Cardiac septum (tissue), 1 donor: ENCODE results near the gene PCDHA7. TPM values are rescaled to one million over a fixed set of nuclear protein-coding genes. Genes with fewer than 3 reads are reported as not detected.
A peak's percentile ranks its signal among the peaks of the same experiment; 100 is the strongest.
"Not testable (repeated sequence)": the region's sequence is repeated elsewhere in the genome, so short reads cannot be mapped to it uniquely, and the experiment has no call there.

ENCODE experiments used
- DNase-seq: peaks from one replicate; pipeline ENCODE4 v3.0.0-alpha.2; 2020; ENCODE audit warnings: low spot score
- intact Hi-C: fragments of 100-400 bp; cut with DNase I; formaldehyde crosslinking; loops from one replicate; pipeline ENCODE4 v1.14.0; 2022
- total RNA-seq: library from RNA; stranded (reverse); fragmentation: NEBNext Ultra II Directional; extraction: Animal tissue kit (Norgen Biotek cat#: 25700); gene quantifications from one replicate; pipeline ENCODE4 v1.2.1, GENCODE V29; 2021
- donor health status: DM: no; HTN: no; CAD: no.

PCDHA7 gene
- total RNA-seq, 1 donor from 2014 or later: not detected

DNA sequence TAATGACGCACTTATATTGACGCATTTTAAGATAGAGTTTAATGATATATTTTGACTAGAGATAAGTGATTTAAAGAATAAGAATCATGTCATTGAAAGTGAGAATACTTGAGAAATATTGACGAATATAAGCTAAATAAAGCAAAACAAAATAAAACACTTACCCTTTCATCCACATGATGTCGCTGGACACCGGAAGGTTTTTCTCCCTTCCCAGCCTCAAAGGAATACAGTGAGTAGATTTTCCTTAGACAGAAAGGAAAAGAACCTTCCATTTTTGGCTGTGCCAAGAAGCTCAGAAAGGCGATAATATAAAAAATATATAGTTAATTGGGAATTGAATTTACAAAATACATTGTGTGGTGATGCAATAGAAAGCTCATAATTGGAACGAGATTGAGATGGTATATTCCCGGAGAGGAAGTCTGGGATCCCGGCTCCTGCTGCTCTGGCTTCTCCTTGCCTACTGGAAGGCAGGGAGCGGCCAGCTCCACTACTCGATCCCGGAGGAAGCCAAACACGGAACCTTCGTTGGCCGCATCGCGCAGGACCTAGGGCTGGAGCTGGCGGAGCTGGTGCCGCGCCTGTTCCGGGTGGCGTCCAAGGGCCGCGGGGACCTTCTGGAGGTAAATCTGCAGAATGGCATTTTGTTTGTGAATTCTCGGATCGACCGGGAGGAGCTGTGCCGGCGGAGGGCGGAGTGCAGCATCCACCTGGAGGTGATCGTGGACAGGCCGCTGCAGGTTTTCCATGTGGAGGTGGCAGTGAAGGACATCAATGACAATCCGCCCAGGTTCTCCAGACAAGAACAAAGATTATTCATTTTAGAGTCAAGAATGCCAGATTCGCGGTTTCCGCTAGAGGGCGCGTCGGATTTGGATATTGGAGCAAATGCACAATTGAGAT lies 12.4 kb upstream of the PCDHA7 start, which contains the start of gene PCDHA5:
Gene PCDHA5, plus strand, starts transcription at position 239 of the 906 bp plus-strand sequence.
- intact Hi-C loops: no loop called here
- DNase-seq: no peak

DNA sequence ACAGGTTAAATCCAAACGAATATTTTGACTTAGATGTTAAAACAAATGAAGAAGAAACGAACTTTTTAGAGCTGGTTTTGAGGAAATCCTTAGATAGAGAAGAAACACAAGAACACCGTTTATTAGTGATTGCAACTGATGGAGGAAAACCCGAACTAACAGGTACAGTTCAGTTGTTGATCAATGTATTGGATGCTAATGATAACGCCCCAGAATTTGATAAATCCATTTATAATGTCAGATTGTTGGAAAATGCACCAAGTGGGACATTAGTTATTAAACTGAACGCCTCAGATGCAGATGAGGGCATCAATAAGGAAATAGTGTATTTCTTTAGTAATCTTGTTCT lies 11.8 kb upstream of the PCDHA7 start:
- intact Hi-C loops: no loop called here
- DNase-seq: no peak

DNA sequence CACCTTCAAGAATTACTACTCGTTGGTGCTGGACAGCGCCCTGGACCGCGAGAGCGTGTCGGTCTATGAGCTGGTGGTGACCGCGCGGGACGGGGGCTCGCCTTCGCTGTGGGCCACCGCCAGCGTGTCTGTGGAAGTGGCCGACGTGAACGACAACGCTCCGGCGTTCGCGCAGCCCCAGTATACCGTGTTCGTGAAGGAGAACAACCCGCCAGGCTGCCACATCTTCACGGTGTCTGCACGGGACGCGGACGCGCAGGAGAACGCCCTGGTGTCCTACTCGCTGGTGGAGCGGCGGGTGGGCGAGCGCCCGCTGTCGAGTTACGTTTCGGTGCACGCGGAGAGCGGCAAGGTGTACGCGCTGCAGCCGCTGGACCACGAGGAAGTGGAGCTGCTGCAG lies 11.1 kb upstream of the PCDHA7 start:
- DNase-seq, intact Hi-C loops: not testable (repeated sequence)

DNA sequence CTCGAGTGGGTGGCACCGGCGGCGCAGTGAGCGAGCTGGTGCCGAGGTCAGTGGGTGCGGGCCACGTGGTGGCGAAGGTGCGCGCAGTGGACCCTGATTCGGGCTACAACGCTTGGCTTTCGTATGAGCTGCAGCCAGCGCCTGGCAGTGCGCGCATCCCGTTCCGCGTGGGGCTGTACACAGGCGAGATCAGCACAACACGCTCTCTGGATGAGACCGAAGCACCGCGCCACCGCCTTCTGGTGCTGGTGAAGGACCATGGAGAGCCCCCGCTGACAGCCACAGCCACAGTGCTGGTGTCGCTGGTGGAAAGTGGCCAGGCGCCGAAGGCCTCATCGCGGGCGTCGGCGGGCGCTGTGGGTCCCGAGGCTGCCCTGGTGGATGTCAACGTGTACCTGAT lies 10.6 kb upstream of the PCDHA7 start:
- DNase-seq: no peak

DNA sequence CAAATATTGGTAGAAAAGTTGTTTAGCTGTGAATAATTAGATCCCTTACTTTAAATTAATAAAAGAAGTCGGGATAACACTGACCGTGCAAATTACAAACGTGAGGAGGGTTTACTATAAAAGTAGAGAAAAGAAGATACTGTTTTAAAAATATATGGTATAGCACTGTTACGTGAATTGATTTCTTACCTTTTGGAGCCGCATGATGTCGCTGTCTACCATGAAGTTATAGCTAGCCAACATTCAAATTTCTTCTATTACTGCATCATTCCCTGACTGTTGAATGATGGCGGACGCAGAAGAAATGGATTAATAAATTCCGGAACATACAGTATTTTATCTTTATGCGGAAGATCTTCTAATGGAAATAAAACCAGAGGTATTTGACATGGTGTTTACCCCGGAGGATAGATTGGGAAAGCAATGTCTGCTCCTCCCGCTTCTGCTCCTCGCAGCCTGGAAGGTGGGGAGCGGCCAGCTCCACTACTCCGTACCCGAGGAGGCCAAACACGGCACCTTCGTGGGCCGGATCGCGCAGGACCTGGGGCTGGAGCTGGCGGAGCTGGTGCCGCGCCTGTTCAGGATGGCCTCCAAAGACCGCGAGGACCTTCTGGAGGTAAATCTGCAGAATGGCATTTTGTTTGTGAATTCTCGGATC lies 6.2 kb upstream of the PCDHA7 start, which contains the start of gene PCDHA6:
Gene PCDHA6, plus strand, starts transcription at position 257 of the 658 bp plus-strand sequence. Its CDS starts 132 bp downstream, at position 389.
- intact Hi-C loops: no loop called here
- DNase-seq: no peak

More for the DNA sequence above, 10.6 kb upstream of the PCDHA7 start:
- intact Hi-C loops: no loop called here

DNA sequence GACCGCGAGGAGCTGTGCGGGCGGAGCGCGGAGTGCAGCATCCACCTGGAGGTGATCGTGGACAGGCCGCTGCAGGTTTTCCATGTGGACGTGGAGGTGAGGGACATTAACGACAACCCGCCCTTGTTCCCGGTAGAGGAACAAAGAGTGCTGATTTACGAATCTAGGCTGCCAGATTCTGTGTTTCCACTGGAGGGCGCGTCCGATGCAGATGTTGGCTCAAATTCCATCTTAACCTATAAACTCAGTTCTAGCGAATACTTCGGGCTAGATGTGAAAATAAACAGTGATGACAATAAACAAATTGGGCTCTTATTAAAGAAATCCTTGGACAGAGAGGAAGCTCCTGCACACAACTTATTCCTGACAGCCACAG lies 5.7 kb upstream of the PCDHA7 start:
- no peak for DNase-seq
- intact Hi-C loops: no loop called here

DNA sequence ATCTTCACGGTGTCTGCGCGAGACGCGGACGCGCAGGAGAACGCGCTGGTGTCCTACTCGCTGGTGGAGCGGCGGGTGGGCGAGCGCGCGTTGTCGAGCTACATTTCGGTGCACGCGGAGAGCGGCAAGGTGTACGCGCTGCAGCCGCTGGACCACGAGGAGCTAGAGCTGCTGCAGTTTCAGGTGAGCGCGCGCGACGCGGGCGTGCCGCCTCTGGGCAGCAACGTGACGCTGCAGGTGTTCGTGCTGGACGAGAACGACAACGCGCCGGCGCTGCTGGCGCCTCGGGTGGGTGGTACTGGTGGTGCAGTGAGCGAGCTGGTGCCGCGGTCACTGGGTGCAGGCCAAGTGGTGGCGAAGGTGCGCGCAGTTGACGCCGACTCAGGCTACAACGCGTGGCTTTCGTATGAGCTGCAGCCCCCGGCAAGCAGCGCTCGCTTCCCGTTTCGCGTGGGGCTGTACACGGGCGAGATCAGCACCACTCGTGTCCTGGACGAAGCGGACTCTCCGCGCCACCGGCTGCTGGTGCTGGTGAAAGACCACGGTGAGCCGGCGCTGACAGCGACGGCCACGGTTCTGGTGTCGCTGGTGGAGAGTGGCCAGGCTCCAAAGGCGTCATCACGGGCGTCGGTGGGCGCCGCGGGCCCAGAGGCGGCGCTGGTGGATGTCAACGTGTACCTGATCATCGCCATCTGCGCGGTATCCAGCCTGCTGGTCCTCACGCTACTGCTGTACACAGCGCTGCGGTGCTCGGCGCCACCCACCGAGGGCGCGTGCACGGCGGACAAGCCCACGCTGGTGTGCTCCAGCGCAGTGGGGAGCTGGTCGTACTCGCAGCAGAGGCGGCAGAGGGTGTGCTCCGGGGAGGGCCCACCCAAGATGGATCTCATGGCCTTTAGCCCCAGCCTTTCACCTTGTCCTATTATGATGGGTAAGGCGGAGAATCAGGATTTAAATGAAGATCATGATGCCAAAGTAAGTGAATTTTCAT lies 4.3 kb upstream of the PCDHA7 start:
- intact Hi-C loops: not testable (repeated sequence)

DNA sequence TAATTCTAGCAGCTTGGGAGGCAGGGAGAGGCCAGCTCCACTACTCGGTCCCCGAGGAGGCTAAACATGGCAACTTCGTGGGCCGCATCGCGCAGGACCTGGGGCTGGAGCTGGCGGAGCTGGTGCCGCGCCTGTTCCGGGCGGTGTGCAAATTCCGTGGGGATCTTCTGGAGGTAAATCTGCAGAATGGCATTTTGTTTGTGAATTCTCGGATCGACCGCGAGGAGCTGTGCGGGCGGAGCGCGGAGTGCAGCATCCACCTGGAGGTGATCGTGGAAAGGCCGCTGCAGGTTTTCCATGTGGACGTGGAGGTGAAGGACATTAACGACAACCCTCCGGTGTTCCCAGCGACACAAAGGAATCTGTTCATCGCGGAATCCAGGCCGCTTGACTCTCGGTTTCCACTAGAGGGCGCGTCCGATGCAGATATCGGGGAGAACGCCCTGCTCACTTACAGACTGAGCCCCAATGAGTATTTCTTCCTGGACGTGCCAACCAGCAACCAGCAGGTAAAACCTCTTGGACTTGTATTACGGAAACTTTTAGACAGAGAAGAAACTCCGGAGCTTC lies 455 bp downstream of the PCDHA7 start:
- intact Hi-C loops, DNase-seq: not testable (repeated sequence)

More for the DNA sequence above, 4.3 kb upstream of the PCDHA7 start:
- DNase-seq: not testable (repeated sequence)

DNA sequence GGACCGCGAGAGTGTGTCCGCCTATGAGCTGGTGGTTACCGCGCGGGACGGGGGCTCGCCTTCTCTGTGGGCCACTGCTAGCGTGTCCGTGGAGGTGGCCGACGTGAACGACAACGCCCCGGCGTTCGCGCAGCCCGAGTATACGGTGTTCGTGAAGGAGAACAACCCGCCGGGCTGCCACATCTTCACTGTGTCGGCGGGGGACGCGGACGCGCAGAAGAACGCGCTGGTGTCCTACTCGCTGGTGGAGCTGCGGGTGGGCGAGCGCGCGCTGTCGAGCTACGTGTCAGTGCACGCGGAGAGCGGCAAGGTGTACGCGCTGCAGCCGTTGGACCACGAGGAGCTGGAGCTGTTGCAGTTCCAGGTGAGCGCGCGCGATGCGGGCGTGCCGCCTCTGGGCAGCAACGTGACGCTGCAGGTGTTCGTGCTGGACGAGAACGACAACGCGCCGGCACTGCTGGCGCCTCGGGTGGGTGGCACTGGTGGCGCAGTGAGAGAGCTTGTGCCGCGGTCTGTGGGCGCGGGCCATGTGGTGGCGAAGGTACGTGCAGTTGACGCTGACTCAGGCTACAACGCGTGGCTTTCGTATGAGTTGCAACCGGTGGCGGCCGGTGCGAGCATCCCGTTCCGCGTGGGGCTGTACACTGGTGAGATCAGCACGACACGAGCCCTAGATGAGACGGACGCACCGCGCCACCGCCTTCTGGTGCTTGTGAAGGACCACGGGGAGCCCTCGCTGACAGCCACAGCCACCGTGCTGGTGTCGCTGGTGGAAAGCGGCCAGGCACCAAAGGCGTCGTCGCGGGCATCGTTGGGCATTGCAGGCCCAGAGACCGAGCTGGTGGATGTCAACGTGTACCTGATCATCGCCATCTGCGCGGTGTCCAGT lies 1.8 kb downstream of the PCDHA7 start:
- intact Hi-C loops: no loop called here
- DNase-seq: no peak

DNA sequence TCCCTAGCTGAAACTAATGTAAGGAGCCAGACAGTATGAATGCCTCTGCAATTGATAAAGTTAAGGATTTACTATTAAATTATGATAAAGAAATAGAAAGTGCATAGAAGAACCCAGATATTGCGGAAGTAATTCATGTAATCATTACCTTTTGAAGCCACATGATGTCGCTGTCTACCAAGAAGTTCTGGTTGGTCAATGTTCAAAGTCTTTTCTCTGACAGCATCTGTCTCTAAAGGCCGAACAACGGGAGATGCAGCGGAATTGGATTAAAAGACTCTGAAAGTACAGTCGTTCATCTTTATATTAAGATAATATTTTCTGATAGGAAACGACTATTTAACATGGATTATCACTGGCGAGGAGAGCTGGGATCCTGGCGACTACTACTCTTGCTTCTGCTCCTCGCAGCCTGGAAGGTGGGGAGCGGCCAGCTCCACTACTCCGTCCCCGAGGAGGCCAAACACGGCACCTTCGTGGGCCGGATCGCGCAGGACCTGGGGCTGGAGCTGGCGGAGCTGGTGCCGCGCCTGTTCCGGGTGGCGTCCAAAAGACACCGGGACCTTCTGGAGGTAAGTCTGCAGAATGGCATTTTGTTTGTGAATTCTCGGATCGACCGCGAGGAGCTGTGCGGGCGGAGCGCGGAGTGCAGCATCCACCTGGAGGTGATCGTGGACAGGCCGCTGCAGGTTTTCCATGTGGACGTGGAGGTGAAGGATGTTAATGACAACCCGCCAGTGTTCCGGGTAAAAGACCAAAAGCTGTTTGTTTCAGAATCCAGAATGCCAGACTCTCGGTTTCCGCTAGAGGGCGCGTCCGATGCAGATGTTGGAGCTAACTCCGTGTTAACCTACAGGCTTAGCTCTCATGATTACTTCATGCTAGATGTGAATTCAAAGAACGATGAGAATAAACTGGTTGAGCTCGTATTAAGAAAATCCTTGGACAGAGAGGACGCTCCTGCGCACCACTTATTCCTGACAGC lies 7.2 kb downstream of the PCDHA7 start, which contains the start of gene PCDHA8:
Gene PCDHA8, plus strand, starts transcription at position 210 of the 985 bp plus-strand sequence. Its CDS starts 135 bp downstream, at position 345.
- DNase-seq: no peak

DNA sequence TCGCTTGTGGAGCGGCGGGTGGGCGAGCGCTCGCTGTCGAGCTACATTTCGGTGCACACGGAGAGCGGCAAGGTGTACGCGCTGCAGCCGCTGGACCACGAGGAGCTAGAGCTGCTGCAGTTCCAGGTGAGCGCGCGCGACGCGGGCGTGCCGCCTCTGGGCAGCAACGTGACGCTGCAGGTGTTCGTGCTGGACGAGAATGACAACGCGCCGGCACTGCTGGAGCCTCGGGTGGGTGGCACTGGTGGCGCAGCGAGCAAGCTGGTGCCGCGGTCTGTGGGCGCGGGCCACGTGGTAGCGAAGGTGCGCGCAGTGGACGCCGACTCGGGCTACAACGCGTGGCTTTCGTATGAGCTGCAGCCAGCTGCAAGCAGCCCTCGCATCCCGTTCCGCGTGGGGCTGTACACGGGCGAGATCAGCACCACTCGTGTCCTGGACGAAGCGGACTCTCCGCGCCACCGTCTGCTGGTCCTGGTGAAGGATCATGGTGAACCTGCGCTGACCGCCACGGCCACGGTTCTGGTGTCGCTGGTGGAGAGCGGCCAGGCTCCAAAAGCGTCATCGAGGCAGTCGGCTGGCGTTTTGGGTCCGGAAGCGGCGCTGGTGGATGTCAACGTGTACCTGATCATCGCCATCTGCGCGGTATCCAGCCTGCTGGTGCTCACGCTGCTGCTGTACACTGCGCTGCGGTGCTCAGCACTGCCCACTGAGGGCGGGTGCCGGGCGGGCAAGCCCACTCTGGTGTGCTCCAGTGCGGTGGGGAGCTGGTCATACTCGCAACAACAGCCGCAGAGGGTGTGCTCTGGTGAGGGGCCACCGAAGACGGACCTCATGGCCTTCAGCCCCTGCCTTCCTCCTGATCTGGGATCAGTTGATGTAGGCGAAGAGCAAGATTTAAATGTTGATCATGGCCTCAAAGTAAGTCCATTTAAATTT lies 9.0 kb downstream of the PCDHA7 start:
- intact Hi-C loops: no loop called here
- no peak for DNase-seq

More for the DNA sequence above, 7.2 kb downstream of the PCDHA7 start, which contains the start of gene PCDHA8:
- intact Hi-C loops: no loop called here

DNA sequence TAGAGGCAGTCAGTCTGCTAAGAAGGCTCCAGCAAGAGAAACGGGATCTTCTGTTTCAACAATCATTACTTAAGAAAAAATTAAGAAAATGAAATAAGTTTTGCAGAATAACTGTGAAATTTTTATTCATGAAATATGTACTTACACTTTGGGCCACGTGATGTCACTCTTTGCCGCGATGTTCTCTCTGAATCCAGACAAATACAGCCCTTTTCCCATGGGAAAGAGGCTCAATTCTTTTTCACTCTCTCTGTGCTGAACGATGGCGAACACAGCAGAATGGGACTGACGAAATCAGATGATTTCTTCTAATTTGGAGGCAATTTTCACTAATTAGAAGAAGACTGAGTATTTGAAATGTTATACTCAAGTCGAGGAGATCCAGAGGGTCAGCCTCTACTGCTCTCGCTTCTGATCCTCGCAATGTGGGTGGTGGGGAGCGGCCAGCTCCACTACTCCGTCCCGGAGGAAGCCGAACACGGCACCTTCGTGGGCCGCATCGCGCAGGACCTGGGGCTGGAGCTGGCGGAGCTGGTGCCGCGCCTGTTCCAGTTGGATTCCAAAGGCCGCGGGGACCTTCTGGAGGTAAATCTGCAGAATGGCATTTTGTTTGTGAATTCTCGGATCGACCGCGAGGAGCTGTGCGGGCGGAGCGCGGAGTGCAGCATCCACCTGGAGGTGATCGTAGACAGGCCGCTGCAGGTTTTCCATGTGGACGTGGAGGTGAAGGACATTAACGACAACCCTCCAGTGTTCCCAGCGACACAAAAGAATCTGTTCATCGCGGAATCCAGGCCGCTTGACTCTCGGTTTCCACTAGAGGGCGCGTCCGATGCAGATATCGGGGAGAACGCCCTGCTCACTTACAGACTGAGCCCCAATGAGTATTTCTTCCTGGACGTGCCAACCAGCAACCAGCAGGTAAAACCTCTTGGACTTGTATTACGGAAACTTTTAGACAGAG lies 14.4 kb downstream of the PCDHA7 start, which contains the start of gene PCDHA9:
Gene PCDHA9, plus strand, starts transcription at position 244 of the 964 bp plus-strand sequence. Its CDS starts 114 bp downstream, at position 358.
- intact Hi-C loops: not testable (repeated sequence)
- DNase-seq: peak; percentile 59

DNA sequence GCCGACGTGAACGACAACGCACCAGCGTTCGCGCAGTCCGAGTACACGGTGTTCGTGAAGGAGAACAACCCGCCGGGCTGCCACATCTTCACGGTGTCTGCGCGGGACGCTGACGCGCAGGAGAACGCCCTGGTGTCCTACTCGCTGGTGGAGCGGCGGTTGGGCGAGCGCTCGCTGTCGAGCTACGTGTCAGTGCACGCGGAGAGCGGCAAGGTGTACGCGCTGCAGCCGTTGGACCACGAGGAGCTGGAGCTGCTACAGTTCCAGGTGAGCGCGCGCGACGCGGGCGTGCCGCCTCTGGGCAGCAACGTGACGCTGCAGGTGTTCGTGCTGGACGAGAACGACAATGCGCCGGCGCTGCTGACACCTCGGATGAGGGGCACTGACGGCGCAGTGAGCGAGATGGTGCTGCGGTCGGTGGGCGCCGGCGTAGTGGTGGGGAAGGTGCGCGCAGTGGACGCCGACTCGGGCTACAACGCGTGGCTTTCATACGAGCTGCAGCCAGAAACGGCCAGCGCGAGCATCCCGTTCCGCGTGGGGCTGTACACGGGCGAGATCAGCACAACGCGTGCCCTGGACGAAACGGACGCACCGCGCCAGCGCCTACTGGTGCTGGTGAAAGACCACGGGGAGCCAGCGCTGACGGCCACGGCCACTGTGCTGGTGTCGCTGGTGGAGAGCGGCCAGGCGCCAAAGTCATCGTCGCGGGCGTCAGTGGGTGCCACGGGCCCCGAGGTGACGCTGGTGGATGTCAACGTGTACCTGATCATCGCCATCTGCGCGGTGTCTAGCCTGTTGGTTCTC lies 16.0 kb downstream of the PCDHA7 start:
- intact Hi-C loops: loop anchor here (10.0 kb wide), 1 partner anchor 195 kb away; no protein-coding TSS in a partner anchor

More for the DNA sequence above, 16.0 kb downstream of the PCDHA7 start:
- not testable (repeated sequence) for DNase-seq
